BLaER1 treated with 17β-estradiol and CSF1 and Interleukin-3, amounts not matched to agents 10 nM and 100 nM (cell line): ENCODE data around the gene ZNF587.
"Not testable (repeated sequence)": the region's sequence is repeated elsewhere in the genome, so short reads cannot be mapped to it uniquely, and the experiment has no call there.

Source experiments
- H3K27ac ChIP-seq, 11 experiments: shearing (Covaris generic); formaldehyde crosslinking; 2 replicates each; pipeline ENCODE4 v1.8.1; 2022
- H3K27me3 ChIP-seq, 11 experiments: shearing (Covaris generic); formaldehyde crosslinking; 2 replicates each; pipeline ENCODE4 v1.8.1; 2022
- H3K36me3 ChIP-seq, 11 experiments: shearing (Covaris generic); formaldehyde crosslinking; 2 replicates each; pipeline ENCODE4 v1.8.1; 2022
- H3K4me1 ChIP-seq, 10 experiments: shearing (Covaris generic); formaldehyde crosslinking; 2 replicates each; pipeline ENCODE4 v1.8.1; 2022
- H3K4me2 ChIP-seq, 11 experiments: shearing (Covaris generic); formaldehyde crosslinking; 2 replicates each; pipeline ENCODE4 v1.8.1; 2022
- H3K4me3 ChIP-seq, 10 experiments: shearing (Covaris generic); formaldehyde crosslinking; 2 replicates each; pipeline ENCODE4 v1.8.1; 2022
- H3K9ac ChIP-seq, 11 experiments: shearing (Covaris generic); formaldehyde crosslinking; 2 replicates each; pipeline ENCODE4 v1.8.1; 2022
- H3K9me3 ChIP-seq, 11 experiments: shearing (Covaris generic); formaldehyde crosslinking; replicated peaks in 1 of 11; 2 replicates each; pipeline ENCODE4 v1.8.1; 2022
- H4K20me1 ChIP-seq, 11 experiments: shearing (Covaris generic); formaldehyde crosslinking; 2 replicates each; pipeline ENCODE4 v1.8.1; 2022
- Cebpa-rat ChIP-seq, 11 experiments: shearing (Covaris generic); IDR thresholded peaks; 2 replicates each; pipeline ENCODE4 v1.8.1; 2022

ZNF587 gene

GRCh38 chr19:57849666-57850473, at the start of gene ZNF587:
Gene ZNF587 (plus strand): TSS chr19:57849859. CDS start chr19:57850039, 180 bp downstream.
- H3K4me3 ChIP-seq = peak within 1 kb of the TSS; percentile 67 to 92 (median 82)
- peaks cover 14 to 35% (median 16%) of the 10 kb centered on the region in 10 experiments for H3K4me1 ChIP-seq
- H4K20me1 ChIP-seq = peaks cover 16 to 83% (median 46%) of the 10 kb centered on the region in 11 experiments; a peak in 19 of 22 replicates
- peaks cover 30 to 78% (median 53%) of the 10 kb centered on the region in 11 experiments for H3K36me3 ChIP-seq
- H3K9me3 ChIP-seq, H3K27me3 ChIP-seq: not testable (repeated sequence)
- H3K4me2 ChIP-seq = peak within 1 kb of the TSS; percentile 87 to 96 (median 92)
- H3K27ac ChIP-seq = peak within 1 kb of the TSS; percentile 80 to 90 (median 88)
- H3K9ac ChIP-seq = peak within 1 kb of the TSS; percentile 87 to 96 (median 91)

- no peak for TF ChIP-seq Cebpa-rat (IDR thresholded peaks at IDR 0.05)
- peak overlapping the region in 2 of 11 experiments; percentile 59 to 67; a peak in 2 of 22 replicates for H3K4me2 ChIP-seq
- no peak overlapping the region for H3K4me3 ChIP-seq
Observed at GRCh38 chr19:57800696-57801095, 49.0 kb upstream of the ZNF587 start.

DNA sequence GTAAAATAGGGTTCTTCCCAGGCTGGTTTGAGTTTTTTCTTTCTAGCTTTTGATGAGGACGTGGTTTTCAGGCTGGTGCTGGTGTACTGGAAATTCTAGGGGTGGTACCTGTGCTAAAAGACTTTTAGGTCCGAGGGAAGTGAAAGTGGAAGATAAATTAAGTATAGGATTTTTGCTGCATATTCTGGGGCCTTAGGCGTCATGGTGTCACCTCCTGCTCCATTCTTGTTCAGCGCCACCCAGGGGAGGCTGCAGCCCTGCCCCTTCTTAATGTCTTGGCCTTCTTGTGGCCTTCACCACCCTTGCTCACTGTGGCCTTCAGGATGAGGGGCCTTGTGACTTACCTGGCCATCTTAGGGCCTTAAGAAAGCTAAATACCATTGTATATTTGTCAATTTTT, 47.4 kb upstream of the ZNF587 start:
- no peak for TF ChIP-seq Cebpa-rat (IDR thresholded peaks at IDR 0.05)
- H4K20me1 ChIP-seq = peaks cover 5 to 84% (median 34%) of the 10 kb centered on the region in 11 experiments; a peak in 16 of 22 replicates
- no peak overlapping the region for H3K27ac ChIP-seq
- H3K4me3 ChIP-seq = no peak overlapping the region
- H3K9me3 ChIP-seq = no peaks in the 10 kb centered on the region
- peaks cover 25 to 57% (median 46%) of the 10 kb centered on the region in 11 experiments for H3K36me3 ChIP-seq
- H3K4me2 ChIP-seq = peak overlapping the region in 2 of 11 experiments; percentile 26 to 40; a peak in 3 of 22 replicates
- no peaks in the 10 kb centered on the region for H3K27me3 ChIP-seq
- no peak overlapping the region for H3K9ac ChIP-seq
- H3K4me1 ChIP-seq = peaks cover 0 to 65% (median 19%) of the 10 kb centered on the region in 10 experiments; a peak in 17 of 20 replicates

More at GRCh38 chr19:57800696-57801095, 49.0 kb upstream of the ZNF587 start:
- Histone ChIP-seq H4K20me1 (peaks cover 4 to 82% (median 31%) of the 10 kb centered on the region in 11 experiments; a peak in 16 of 22 replicates), H3K27ac (no peak overlapping the region), H3K27me3 (no peaks in the 10 kb centered on the region), H3K9ac (no peak overlapping the region), H3K4me1 (peaks cover 0 to 64% (median 19%) of the 10 kb centered on the region in 10 experiments; a peak in 17 of 20 replicates), H3K9me3 (no peaks in the 10 kb centered on the region), H3K36me3 (peaks cover 23 to 55% (median 45%) of the 10 kb centered on the region in 11 experiments)

- Histone ChIP-seq H3K4me2 (peak overlapping the region; percentile 35 to 86 (median 73)), H3K36me3 (peaks cover 34 to 62% (median 50%) of the 10 kb centered on the region in 11 experiments), H3K27me3 (no peaks in the 10 kb centered on the region), H3K27ac (peak overlapping the region in 10 of 11 experiments; percentile 4 to 65 (median 43); a peak in 9 of 22 replicates), H3K9me3 (no peaks in the 10 kb centered on the region), H3K4me1 (peaks cover 0 to 57% (median 17%) of the 10 kb centered on the region in 10 experiments; a peak in 17 of 20 replicates), H3K4me3 (peak overlapping the region; percentile 30 to 62 (median 44)), H4K20me1 (peaks cover 5 to 94% (median 39%) of the 10 kb centered on the region in 11 experiments; a peak in 16 of 22 replicates), H3K9ac (peak overlapping the region; percentile 7 to 76 (median 57); a peak in 20 of 22 replicates)
- TF ChIP-seq Cebpa-rat (IDR thresholded peaks at IDR 0.05) = no peak
Observed at GRCh38 chr19:57803265-57803593, 46.4 kb upstream of the ZNF587 start.

DNA sequence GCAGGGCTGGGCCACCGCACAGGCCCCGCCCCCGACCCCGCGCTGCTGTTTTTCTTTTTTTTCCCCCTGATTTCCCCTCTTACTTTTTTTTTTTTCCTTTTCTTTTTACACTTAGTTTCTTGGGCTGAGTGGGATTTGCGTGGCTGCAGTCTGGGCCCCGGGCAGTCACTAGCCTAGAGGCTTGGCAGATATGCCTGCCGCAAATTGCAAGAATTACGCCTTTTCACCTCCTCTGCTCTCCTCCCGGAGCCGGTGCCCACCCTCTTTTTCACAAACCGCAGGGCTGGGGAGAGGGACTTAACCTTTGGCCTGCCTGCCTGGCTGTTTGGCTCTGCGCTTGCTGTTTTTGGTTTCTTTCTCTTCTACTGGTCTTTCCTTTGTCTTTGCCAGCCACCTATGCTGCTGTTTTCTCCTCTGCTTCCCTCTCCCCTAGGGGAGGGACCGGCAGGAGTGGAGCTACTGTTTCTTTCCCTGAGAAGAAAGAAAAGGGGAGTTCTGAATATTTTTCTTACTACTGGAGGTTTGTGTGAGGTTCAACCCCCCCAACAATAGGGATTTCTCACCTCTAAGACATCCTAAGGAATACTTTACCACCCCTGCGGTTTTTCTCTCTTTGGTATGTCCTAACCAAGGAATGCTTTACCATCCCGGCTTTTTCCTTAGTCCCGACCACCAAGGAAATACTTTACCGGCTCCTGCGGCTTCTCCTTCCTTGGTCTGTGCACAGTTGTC, 45.9 kb upstream of the ZNF587 start:
- no peak for TF ChIP-seq Cebpa-rat (IDR thresholded peaks at IDR 0.05)
- Histone ChIP-seq H3K4me1 (peaks cover 0 to 52% (median 13%) of the 10 kb centered on the region in 10 experiments; a peak in 17 of 20 replicates), H3K27me3 (no peaks in the 10 kb centered on the region), H3K9me3 (no peaks in the 10 kb centered on the region), H3K27ac (peak overlapping the region; percentile 4 to 65 (median 43); a peak in 15 of 22 replicates), H4K20me1 (peaks cover 5 to 96% (median 39%) of the 10 kb centered on the region in 11 experiments; a peak in 16 of 22 replicates), H3K9ac (peak overlapping the region; percentile 7 to 76 (median 57); a peak in 20 of 22 replicates), H3K36me3 (peaks cover 38 to 66% (median 55%) of the 10 kb centered on the region in 11 experiments), H3K4me2 (peak overlapping the region; percentile 35 to 86 (median 73)), H3K4me3 (peak overlapping the region; percentile 30 to 62 (median 44))

- H3K4me3 ChIP-seq = no peak overlapping the region
- peaks cover 48 to 75% (median 64%) of the 10 kb centered on the region in 11 experiments for H3K36me3 ChIP-seq
- H4K20me1 ChIP-seq = peaks cover 5 to 83% (median 41%) of the 10 kb centered on the region in 11 experiments; a peak in 17 of 22 replicates
- no peaks in the 10 kb centered on the region for H3K27me3 ChIP-seq
- H3K27ac ChIP-seq = no peak overlapping the region
- H3K9ac ChIP-seq = no peak overlapping the region
- H3K4me2 ChIP-seq = no peak overlapping the region
- no peak for TF ChIP-seq Cebpa-rat (IDR thresholded peaks at IDR 0.05)
- H3K9me3 ChIP-seq = no peaks in the 10 kb centered on the region
- peaks cover 7 to 35% (median 17%) of the 10 kb centered on the region in 10 experiments for H3K4me1 ChIP-seq
Observed at GRCh38 chr19:57807541-57807940, 42.1 kb upstream of the ZNF587 start.

DNA sequence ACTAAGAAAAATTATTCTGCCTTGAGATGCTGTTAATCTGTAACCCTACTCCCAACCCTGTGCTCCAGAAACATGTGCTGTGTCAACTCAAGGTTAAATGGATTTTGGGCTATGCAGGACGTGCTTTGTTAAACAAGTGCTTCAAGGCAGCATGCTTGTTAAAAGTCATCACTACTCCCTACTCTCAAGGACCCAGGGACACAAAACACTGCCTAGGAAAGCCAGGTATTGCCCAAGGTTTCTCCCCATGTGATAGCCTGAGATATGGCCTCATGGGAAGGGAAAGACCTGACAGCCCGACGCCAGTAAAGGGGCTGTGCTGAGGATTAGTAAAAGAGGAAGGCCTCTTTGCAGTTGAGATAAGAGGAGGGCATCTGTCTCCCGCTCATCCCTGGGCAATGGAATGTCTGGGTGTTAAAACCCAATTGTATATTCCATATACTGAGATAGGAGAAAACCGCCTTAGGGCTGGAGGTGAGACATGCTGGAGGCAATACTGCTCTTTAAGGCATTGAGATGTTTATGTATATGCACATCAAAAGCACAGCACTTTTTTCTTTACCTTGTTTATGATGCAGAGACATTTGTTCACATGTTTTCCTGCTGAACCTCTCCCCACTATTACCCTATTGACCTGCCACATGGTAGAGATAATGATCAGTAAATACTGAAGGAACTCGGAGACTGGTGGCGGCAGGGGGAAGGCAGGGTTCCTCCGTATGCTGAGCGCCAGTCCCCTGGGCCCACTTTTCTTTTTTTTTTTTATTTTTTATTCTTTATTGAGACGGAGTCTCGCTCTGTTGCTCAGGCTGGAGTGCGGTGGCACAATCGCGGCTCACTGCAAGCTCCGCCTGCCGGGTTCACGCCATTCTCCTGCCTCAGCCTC, 39.0 kb upstream of the ZNF587 start:
- H3K9ac ChIP-seq, H3K9me3 ChIP-seq, H3K27ac ChIP-seq, H3K27me3 ChIP-seq, H3K4me3 ChIP-seq, H3K4me2 ChIP-seq: not testable (repeated sequence)
- peaks cover 43 to 71% (median 56%) of the 10 kb centered on the region in 11 experiments for H3K36me3 ChIP-seq
- peaks cover 24 to 36% (median 30%) of the 10 kb centered on the region in 10 experiments for H3K4me1 ChIP-seq
- peaks cover under 1 to 58% (median 24%) of the 10 kb centered on the region in 11 experiments; a peak in 12 of 22 replicates for H4K20me1 ChIP-seq

DNA sequence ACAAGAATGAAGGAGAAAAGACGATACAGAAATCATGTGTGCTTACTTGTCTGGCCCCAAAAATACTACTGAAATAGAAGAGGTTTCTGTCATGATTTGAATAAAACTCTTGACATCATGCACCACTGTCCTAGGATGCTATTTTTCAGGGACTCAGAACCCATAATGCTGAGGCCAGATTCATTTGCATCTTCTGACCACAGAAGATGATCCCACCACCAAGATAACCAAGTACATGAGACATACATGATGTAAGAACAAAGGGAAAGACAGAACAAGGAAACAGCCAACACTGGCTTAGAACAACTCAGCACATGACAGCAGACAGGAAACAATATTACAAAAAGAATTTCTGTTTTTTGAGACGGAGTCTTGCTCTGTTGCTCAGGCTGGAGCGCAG, 37.4 kb upstream of the ZNF587 start:
- Histone ChIP-seq H3K27me3 (no peaks in the 10 kb centered on the region), H3K4me1 (peaks cover 24 to 35% (median 29%) of the 10 kb centered on the region in 10 experiments), H3K36me3 (peaks cover 29 to 56% (median 42%) of the 10 kb centered on the region in 11 experiments), H4K20me1 (peaks cover 0 to 44% (median 15%) of the 10 kb centered on the region in 11 experiments; a peak in 12 of 22 replicates), H3K4me2 (peak overlapping the region; percentile 6 to 97 (median 83); a peak in 20 of 22 replicates), H3K9me3 (no peaks in the 10 kb centered on the region), H3K4me3 (peak overlapping the region in 1 of 10 experiments; percentile 28; a peak in 2 of 20 replicates), H3K9ac (peak overlapping the region in 3 of 11 experiments; percentile 9 to 61 (median 55); a peak in 4 of 22 replicates), H3K27ac (peak overlapping the region in 7 of 11 experiments; percentile 2 to 52 (median 14); a peak in 8 of 22 replicates)
- no peak for TF ChIP-seq Cebpa-rat (IDR thresholded peaks at IDR 0.05)

- H3K4me3 ChIP-seq = peak overlapping the region; percentile 76 to 89 (median 84)
- H3K27me3 ChIP-seq, H3K9me3 ChIP-seq: not testable (repeated sequence)
- H3K36me3 ChIP-seq = peaks cover 20 to 46% (median 32%) of the 10 kb centered on the region in 11 experiments
- peaks cover 30 to 38% (median 36%) of the 10 kb centered on the region in 10 experiments for H3K4me1 ChIP-seq
- peak overlapping the region; percentile 83 to 97 (median 92) for H3K4me2 ChIP-seq
- peak overlapping the region in 8 of 11 experiments; percentile 2 to 52 (median 11); a peak in 7 of 22 replicates for H3K27ac ChIP-seq
- H3K9ac ChIP-seq = peak overlapping the region in 5 of 11 experiments; percentile 61 to 87 (median 82); a peak in 6 of 22 replicates
- H4K20me1 ChIP-seq = peaks cover 0 to 34% (median 15%) of the 10 kb centered on the region in 11 experiments; a peak in 11 of 22 replicates
Observed at GRCh38 chr19:57812975-57813820, 36.5 kb upstream of the ZNF587 start.
